Stimulated activated CD4-positive, alpha-beta T cell treated with anti-CD3 and anti-CD28 coated beads, Interleukin-4, amount 100 ng/mL, for 4 hours (primary cell): ENCODE measurements around the gene CDK15.
"Not testable (repeated sequence)": the region's sequence is repeated elsewhere in the genome, so short reads cannot be mapped to it uniquely, and the experiment has no call there.

Experiments
- DNase-seq, 2 experiments: peaks; one replicate each; pipeline ENCODE4 v3.0.0-alpha.2; 2020

The CDK15 gene

DNA sequence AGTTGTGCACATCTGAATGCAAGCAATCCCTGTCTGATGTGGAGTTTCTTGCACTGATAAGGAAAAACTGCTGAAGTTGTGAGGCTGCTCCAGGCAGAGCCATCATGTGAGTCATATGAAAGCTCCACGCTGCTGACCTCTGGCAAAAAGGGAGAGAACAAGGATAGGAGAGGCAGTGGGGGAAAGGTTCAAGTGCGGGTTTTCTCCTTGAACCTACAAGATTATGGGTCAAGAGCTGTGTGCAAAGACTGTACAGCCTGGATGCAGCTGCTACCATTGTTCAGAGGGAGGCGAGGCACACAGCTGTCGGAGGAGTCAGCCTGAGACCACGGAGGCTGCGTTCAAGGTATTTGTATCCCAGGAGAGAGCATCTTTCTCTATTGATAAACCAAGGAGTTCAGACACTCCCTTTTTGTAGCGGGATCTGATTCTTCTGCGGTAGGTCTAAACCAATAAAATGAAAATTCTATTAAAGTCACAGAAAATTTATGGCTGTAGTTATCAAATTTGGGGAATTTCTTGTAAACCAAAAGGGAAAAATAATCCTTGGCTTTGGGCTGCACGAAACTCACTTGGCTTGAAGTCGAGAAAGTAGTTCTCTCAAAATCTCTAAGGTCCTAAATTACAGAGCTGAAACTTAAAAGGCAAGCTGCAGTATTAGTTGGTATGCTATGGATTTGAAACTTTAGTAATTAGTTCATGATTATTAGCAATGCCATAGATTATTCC, at the start of gene CDK15:
CDK15 (plus strand) TSS at position 96 of the 729 bp plus-strand sequence; CDS start at position 224, 128 bp downstream.
- DNase-seq: no peak

DNA sequence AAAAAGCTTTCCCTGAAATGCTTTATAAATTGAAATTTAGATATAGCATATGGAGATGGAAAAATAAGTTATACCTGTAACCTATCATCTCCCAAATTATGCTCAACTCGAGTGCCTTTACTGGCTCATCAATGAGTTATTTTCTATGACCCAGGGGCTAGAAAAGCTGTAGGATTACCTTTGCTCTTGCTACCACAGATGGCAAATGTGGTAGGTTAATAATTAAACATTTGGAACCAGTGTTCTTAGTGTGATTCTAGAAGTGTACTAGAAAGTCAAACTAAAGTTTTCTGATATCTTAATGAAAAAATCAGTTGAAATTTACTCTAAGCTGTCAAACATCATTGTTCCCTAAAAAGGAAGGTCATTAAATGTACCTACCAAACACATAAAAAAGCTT, 48.1 kb upstream of the CDK15 start:
- DNase-seq: no peak

DNA sequence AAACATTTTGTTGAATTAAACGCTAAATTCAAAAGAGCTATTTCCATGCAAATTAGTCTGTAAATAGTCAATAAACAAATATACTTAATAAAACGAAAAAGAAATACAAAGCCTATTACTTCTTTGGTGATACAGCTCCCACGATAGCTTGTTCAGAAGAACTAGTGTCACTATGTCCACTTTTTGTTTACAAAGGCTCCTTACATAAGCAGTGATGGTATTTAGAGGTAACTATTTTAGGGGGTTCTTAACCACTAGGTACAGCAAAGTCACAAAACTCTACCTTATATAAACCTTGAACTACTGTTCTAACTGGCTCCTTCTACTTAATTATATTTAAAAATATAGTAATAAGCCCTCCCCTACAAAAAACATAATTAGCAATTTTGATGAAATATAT, 47.5 kb upstream of the CDK15 start:
- DNase-seq: no peak

DNA sequence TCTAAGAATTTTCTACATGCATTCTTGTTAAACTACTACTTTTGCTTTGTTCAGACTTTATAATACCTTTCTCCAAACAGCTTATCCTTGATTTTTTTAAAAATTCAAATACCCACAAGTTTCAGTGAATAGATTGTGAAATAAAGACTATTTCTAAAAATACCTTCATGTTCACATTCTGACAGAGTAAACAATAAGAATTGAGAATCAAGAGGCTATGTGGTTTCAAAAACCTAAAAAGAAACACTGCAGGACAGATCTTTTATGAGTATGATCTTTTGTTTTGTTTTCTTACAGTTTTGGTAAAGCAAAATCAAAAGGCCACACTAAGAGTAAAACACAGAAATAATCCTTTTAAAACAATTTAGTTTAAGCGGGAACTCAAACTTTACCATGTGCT, 46.8 kb upstream of the CDK15 start:
- no peak for DNase-seq

DNA sequence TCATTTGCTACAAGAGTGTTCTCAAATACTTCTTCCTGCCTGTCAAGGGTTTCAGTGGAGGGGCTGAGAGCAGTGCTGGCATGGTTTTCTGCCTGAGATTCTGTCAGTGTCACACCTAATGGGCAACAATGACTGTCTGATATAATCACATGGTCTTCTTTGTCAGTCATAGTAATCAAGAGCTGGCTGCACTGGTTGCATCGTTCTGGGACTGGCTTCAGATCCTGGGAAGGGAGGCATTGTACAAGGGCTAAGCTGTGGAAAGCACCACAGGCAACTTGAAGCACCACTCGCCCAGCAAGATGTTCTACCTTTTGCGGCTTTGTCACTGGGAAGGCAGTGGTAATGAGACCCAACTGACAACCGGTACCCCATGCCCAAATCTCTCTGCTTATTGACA, 45.2 kb upstream of the CDK15 start:
- no peak for DNase-seq

DNA sequence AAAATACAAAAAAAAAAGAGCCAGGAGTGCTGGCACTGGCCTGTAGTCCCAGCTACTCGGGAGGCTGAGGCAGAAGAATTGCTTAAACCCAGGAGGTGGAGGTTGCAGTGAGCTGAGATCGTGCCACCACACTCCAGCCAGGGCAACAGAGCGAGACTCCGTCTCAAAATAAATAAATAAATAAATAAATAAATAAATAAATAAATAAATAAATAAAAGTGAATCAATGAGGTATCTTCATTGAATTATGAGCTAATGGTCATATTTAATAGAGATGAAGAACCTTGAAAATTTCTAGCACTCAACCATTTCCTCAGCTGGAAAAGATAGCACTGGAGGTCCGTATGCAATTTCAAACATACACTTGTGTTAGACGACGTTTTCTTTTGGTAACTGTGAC, 41.9 kb upstream of the CDK15 start:
- not testable (repeated sequence) for DNase-seq

DNA sequence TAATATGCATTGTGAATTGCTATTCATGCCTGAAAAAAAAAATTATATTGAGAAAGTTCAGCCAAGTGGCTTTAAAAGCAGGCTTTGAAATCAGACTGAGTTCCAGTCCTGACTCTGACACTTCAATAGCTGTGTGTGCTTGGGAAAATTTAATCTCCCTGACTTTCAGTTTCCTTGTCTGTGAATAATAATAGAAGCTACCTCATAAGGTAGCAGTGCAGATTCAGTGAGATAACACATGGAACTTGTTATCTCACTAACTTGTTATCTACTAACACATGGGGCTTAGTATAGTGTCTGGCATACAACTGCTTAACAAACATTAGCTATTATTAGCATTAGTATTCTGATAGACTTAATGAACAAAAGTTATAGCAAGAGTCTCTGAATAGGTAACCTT, 40.5 kb upstream of the CDK15 start:
- no peak for DNase-seq

DNA sequence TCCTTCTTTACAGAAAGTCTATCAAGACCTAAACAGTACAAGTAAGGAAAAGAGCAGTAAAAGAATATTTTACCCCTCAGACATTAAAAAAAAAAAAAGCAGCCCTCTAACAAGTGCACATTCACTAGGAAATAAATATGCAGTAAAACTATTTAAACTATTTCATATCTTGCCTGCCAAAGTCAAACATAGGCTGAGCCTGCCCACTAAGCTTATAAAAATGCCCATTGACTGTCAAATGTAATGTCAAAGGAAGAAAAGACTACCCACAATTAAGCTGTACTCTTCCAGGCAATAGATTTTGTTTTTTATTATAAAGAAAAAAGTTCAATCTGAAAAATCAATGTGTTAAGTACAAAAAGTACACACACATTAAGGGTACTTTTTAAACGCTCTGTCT, 37.4 kb upstream of the CDK15 start:
- DNase-seq: no peak

DNA sequence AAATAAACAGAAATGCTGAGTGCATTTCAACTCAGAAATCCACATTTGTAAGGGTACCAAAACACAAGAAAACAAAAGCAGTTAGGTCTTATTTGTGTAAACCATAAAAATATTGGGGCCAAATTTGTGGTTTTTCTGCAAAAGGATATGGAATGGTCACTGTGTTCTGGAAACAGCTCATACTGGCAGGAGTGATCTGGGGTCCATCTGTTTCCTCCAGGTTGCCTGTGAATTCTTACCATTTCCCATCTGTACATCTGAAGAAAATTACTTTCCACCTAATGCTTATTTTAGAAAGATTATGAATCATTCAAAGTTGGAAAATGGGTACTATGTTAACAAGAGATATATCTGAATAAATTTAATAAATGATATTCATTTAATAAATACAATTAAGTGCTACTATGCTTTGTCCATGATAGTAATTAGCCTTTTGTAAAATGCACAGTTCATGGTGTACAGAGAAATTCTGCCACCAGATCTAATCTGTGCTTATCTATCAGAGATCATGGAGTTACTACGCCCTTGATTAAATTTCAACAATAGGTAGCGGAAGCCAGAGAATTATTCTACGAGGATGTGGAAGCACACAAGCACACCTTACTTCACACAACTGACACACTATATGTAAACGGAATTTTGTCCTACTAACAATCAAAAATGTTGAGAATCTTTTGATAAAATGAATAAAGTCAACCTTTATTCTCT, 36.5 kb upstream of the CDK15 start:
- no peak for DNase-seq

DNA sequence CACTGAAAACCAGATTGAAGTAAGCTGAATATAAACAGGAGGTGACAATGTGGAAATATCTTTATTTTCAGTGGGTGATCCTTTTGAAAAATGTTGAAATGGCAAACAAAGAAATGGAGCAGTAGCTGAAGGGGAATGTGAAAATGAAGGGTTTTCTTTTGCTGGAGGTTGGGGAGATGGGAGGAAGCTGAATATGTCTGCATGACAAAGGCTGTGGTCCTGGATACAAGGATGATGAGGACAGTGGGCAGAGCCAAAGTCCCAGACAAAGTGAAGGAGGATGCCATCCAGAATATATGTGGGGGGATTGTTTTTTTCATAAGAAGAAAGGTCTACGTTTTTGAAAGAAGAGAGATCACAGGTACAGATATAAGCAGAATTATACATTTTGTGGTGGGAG, 32.3 kb upstream of the CDK15 start:
- DNase-seq: no peak

DNA sequence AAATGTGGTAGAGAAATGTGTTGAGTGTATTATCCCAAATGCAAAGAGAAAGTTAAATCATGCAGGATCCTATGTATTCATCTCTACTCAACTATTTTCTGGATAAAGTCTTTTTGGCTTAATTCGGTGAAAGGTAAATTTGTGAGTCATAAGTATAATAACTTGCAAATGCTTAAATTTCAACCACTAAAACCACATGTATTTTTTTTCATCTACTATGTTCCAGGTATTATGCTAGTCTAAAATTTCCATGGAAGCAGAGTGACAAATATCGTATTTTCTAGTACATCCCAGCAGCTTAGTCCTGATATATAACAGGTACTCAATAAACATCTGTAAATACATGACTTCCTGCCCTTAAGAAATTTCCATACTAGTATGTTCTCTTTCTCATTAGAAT, 31.8 kb upstream of the CDK15 start:
- no peak for DNase-seq

DNA sequence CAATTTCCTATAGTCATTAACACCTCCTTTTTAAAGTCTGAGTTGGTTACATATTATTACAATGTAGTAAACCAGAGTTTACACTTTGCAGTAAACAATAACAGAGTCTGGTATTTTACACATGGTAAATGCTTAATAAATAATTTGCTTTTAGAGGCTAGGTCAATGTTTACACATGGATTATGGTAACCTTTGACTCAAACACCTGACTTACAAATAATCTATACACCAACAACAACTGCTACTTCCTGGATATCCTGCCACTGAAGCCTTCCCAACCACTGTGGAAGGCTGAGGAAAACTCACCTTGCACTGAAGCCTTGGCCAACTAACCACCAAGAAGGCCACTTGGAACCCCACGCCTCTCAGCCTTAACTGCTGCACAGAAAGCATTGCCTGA, 31.0 kb upstream of the CDK15 start:
- no peak for DNase-seq

DNA sequence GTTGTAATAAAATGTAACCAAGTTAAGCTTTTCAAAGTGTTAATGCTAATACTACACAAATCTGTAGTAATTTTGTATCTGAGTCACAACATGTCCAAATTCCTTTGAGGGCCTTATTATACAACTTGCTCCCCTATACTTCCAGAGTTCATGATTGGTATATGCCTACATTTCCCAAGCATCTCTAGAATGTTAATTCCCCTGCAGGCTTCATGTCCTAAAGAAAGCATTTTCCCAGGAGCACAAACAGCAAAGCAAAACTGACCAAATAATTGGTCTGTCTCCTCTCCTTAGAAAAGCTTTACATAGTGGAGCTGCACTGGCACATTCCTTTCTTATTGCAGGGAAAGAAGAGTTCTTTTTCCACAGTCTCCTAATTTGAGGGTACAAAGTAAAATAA, 29.3 kb upstream of the CDK15 start:
- DNase-seq: no peak

DNA sequence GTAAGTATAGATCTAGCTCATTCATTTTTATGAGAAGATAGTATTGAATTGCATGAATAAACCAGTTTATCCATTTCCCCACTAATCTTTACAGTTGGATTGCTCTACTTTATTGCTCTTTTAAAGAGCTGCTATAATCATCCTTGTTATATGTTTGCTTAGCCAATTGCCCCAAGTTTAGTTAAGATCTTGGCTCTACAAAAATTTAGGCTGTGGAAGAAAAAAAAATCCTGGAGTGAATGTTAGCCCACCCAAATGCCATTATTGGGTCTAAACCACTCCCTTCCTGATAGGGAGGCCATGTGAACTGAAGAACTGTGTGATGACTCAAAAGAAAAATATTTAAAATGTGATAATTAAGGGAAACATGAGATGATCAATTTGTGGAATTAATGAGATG, 28.5 kb upstream of the CDK15 start:
- no peak for DNase-seq

DNA sequence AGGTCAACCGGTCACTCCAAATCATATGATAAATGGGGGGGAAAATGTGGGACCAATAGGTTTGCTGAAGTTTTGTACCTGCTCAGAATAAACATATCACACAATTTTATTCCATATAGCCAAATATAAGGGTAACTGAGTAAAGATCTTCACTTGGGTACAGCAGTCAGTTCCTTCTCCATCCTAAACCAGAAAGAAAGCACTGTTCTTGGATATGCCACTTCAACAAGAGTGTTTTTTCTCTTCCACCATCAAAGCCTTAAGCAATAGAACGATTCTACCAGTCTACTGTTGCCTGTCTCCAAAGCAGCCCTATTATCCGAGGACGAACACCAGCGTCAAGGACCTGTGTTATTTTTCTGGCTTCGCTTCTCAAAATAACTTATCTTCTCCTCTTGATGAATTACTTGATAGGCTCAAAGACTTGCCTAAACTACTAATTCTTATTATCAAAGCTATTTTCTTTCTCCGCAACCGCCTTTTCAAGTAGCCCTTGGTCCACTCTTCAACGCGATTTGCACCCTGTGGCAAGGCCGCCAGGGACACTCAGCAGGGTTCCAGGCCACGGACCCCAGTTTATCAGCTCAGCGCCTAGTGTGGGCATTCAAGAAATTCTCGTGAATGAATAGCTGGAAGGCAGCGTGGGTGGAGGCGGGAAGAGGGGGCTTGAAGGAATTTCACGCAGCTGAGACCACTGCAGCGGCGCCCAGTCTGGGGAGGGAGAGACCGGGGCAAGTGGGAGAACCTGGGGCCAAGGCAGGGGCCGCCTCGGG, 26.2 kb upstream of the CDK15 start:
- DNase-seq: no peak

DNA sequence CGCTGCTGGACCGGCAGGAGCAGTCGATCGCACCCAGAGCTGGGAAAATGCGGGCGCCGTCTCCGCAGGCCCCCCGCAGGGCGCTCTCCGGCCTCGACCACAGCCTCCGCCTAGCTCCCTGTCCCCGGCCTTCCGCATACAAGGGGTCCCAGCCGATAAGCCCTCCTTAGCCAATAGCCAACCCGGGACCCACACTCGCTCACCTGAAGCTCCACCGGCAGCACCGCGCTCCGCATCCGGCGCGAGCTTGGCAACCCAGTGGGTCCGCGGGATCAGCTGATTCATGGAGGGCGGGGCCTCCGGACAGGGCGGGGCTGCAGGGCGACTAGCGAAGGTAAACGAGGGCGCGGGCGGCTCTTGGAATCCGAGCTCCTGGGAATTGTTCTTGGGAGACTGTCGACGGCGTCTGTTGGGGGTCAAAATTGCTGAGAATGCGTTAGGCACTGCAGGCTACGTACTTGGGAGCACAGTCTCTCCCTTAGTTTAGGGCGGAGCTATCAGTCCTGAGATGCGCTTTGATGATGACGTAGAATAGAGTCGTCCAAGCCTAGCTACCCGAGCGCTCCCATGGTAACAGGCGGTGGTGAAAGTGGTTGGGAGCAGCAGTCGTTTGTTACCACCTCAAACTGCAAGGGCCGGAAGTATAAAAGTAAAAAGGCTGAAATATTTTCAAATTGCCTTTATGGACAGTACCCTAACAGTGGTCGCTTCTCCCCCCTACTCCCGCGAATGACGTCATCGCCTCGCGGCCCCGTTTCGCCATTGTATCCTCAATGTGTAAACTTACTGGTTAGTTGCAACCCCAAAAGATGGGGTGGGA, 25.5 kb upstream of the CDK15 start, which contains the start of gene ALS2:
ALS2 (minus strand) TSS at position 260 of the 820 bp plus-strand sequence. CDS start 12,048 bp downstream, outside the sequence.
- peak; percentile 90 to 91 for DNase-seq

DNA sequence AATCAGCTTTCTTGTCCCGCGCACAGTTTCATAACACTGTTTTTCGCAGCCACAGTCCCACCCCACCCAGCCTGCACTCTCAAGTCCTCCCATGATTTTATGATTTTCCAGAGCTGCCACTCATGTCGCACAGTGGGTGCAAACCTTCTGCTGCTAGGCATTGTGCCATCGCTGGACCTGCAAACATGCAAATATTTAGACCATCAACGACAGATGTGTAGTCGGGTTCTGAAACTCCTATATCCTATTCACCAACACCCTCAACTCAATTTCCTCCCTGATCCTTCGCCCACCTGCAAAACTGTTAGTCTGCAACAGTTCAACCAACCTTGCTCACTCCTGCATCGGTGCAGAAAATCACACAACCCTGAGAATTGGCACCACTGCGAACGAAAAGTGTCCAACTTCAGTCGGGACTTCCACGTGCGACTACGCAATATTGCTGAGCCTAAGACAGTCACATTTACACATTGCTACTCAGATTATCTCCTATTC, 24.7 kb upstream of the CDK15 start:
- peak in 1 of 2 experiments; percentile 8 for DNase-seq

DNA sequence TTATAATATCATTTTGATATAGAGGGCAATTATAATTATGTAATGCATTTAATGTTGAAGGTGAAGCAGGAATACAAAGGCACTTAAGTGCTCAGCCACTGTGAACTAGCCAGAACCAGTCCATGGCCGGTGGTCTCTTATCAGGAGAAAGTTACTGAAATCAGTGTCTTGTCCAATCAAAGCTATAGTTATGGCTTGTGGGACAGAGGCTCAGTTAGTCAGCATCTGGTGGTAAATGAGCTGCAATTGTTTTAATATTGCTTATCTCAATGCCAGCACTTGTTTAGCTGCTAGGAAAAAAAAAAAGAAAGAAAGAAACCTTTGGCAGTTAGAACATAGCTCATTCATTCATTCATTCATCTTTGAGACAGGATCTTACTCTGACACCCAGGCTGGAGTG, 21.8 kb upstream of the CDK15 start:
- no peak for DNase-seq

DNA sequence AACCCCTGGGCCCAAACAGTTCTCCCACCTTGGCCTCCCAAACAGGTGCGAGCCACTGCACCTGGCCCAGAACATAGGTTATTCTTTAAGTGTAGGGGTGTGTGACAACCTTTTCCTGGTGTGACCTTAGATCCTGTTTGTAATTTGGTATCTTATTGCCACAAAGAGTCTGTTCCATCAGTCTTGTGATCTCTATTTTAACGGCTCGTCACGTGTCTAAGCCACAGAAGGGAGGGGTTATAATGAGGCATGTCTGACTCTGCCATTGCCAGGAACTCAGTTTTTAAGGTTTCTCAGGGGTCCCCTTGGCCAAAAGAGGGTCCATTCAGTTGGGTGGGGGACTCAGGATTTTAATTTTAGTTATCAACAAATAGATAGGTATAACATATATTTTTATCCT, 21.2 kb upstream of the CDK15 start:
- no peak for DNase-seq

DNA sequence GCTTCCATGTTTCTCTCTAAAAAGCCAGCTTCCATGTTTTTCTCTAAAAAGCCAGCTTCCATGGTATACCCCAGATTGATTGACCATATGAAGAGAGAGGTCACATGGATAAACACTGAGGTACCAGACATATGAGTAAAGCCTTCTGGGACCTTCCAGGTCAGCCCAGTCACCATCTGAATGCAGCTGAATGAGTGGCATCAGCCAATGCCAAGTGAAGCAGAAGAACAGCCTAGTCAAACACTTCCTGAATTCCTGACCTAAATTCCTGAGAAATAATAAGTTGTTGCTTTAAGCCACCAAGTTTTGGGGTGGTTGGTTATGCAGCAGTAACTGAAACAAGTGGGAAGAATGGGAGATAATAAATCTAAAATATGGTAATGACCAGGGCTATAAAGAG, 19.9 kb upstream of the CDK15 start:
- no peak for DNase-seq

DNA sequence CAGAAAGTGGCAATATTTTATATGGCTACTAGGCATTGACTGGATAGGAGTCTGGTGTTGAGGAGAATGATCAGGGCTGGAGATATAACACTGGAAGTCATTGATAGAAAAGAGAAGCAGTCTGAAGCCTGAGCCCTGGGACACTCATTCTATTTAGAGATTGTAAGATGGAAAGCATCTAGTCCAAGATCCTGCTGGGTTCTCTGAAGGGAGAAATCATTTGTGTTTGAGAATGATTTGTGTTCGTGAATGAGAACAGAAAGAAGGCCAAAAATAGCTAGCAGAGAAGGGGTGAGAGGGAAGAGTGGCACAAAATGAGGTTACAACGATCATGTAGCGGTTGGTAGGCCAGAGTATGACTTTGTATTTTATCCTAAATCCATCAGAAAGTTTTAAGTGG, 18.0 kb upstream of the CDK15 start:
- no peak for DNase-seq

DNA sequence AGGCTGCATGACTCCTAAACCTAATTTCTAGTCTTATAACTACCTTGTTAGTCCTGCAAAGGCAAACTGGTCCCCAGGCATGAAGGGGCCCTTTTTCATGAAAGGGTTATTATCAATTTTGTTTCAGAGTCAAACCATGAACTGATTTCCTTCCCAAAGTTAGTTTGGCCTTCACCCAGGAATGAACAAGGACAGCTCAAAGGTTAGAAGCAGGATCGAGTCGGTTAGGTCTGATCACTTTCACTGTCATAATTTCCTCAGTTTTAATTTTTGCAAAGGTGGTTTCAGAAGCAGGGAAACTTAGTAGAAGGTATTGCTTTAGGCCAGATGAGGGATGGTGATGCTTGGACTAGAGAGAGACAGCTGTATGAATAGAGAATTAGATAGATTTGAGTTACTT, 16.9 kb upstream of the CDK15 start:
- DNase-seq: no peak

DNA sequence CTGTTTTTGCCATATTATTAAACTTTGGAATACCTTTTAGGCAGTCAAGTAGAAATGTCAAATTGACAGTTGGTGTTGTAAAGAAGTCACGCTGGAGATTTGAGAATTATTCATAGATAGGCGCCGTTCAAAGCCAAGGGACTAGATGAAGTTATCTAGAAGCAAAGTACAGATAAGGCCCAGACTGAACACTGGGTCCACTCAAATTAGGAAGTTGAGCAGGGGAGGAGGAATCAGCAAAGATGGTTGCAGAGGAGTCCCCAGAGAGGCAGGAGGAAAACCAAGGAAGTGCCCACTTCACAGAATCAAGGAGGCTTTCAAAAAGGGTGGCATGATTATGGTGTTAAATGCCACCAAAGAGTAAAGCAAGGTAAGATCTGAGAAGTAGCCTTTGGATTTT, 16.0 kb upstream of the CDK15 start:
- no peak for DNase-seq
